ENCODE measurements around the gene TBCD. TPM values are rescaled to one million over a fixed set of nuclear protein-coding genes. Genes with fewer than 3 reads are reported as not detected.
A peak's percentile ranks its signal among the peaks of the same experiment; 100 is the strongest.

The TBCD gene
- polyA plus RNA-seq, 2 of the 4 experiments (the other 2 are of a cell fraction) = 33.5 to 49.1 TPM

DNA sequence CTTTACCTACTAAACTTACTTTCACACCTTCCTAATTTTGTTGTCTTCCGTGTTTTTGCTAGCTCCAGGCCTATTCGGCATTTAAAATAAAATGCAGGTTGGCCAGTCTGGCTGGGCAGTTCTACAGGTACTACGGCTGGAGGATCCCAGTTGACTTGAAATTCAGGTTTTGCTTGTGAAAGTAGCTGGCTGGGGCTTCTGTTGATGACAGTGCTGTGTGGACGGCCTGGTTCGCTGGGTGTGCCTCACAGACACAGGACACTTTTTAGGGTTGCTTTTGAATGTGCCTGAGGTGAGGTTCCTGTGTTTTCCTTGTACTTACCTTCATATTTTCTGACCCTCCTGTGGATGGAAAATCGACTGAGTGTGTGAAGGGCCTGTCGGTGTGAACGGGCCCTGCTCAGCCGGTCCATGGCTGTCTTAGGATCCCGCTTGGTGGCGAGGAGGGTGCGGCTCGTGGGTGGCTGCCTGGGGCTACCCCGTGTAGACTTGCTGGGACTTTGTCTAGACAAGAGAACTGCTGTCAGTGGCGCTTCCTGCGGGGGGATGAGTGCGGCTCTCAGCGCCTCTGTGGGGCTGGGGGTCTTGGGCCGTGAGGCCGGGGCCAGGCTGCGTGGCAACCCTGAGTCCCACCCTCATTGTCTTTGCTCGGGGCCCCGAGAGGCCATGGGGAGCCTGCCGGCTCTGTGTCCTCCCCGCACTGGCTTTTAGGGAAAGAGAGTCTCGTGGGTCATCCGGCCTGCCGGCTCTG, 106.7 kb downstream of the TBCD start:
- ChIA-PET CTCF (no interaction called here), POLR2A (no interaction called here)
- Histone ChIP-seq H3K4me3 (no peak overlapping the region), H3K4me2 (no peak overlapping the region), H3K4me1 (peaks cover 10% of the 10 kb centered on the region; the same call in 2 of the 3 replicates), H3K27ac (no peak overlapping the region), H3K9me3 (no peaks in the 10 kb centered on the region)
- no peak for DNase-seq (ENCODE audit: low read depth in 1 of 2, low spot score in 1 of 2)
- ATAC-seq = no peak
- FAIRE-seq = no peak
- 94% methylated on average over 27 of the region's 28 CpGs for WGBS (ENCODE audit: missing lambda C conversion rate)
- TF ChIP-seq GATA3 (IDR thresholded peaks at IDR 0.05; ENCODE audit: borderline replicate concordance) = no peak

- Histone ChIP-seq H3K4me3 (no peak overlapping the region), H3K4me2 (peak overlapping the region; percentile 2; the same call in 1 of the 3 replicates)
Observed at GRCh38 chr17:82859431-82860403, 107.9 kb downstream of the TBCD start.

DNA sequence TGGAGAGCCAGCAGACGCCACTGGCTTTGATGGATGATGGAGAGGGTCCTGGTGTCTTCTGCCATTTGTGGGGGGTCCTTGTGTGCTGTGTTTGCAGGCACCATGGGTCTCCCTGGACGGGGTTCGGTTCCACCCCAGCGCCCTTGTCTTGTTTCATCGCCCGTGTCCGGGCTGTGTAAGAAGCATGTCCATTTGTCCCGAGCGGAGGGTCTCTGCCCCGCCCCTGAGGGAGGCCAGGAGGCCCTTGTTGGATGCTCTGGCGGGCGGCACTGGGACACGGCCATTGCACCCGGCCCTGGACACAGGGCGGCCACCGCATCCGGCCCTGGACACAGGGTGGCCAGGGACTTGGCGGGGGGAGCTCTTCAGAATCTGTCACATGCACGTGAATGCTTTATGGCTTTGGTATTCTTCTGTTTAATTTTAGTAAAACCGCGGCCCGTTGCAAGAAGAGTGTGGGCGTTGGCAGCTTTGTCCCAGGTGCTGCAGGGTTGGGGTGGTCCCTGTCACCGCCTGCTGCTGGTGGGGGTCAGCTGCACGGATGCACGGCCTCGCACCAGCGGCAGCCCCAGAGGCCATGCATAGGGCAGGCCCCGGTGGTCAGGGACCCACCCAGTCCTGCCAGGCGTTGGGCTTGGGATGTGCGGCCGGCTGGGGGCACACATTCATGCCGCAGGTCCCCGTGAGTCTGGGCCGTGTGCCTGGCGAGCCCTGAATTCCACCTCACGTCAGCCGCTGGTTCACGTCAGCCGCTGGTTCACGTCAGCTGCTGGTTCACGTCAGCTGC, 108.9 kb downstream of the TBCD start:
- no peak for FAIRE-seq
- no peak overlapping the region for H3K27ac ChIP-seq

More at GRCh38 chr17:82859431-82860403, 107.9 kb downstream of the TBCD start:
- Histone ChIP-seq H3K4me1 (peaks cover 16% of the 10 kb centered on the region; the same call in 2 of the 3 replicates), H3K27ac (peak overlapping the region in 1 of 2 experiments; percentile 56; a peak in 3 of 6 replicates), H3K9me3 (no peaks in the 10 kb centered on the region)
- TF ChIP-seq CBX2 (IDR thresholded peaks at IDR 0.05; ENCODE audit: borderline replicate concordance, low read depth) (no peak), TP53 (CRISPR knock-in tag; IDR thresholded peaks at IDR 0.05) (no peak), RCOR1 (IDR thresholded peaks at IDR 0.05; ENCODE audit: low read depth, low read length) (no peak), KDM1A (IDR thresholded peaks at IDR 0.05; ENCODE audit: low read depth) (no peak), HOXB13 (CRISPR knock-in tag; IDR thresholded peaks at IDR 0.05; ENCODE audit: low read depth) (no peak), FOSL2 (IDR thresholded peaks at IDR 0.05) (no peak), FOSL2 (CRISPR knock-in tag; IDR thresholded peaks at IDR 0.05) (0 out of 2 replicates have a peak, but pooled peaks have one; percentile 18), HES2 (IDR thresholded peaks at IDR 0.05) (no peak), JUN (IDR thresholded peaks at IDR 0.05) (no peak)
- ChIA-PET POLR2A (no interaction called here), CTCF (no interaction called here)
- ATAC-seq (peak; percentile 19 to 60; a peak in 3 of 6 replicates), FAIRE-seq (no peak), DNase-seq (ENCODE audit: low read depth in 1 of 2, low spot score in 1 of 2) (peak; percentile 35 to 41)
- 88% methylated on average over 23 of the region's 23 CpGs for WGBS (ENCODE audit: missing lambda C conversion rate)

More for the DNA sequence above, 108.9 kb downstream of the TBCD start:
- Histone ChIP-seq H3K4me1 (peaks cover 16% of the 10 kb centered on the region; the same call in 2 of the 3 replicates), H3K4me3 (no peak overlapping the region), H3K4me2 (no peak overlapping the region), H3K9me3 (no peaks in the 10 kb centered on the region)
- ATAC-seq = no peak
- no peak for DNase-seq (ENCODE audit: low read depth in 1 of 2, low spot score in 1 of 2)
- WGBS (ENCODE audit: missing lambda C conversion rate) = 92% methylated on average over 35 of the region's 42 CpGs
- CTCF ChIA-PET = interaction anchor here (0.6 to 1.4 kb wide), 5 partner anchors 8 to 192 kb away, joined by 3 to 8 read pairs (median 5); no protein-coding TSS in a partner anchor
- no peak for TF ChIP-seq HOXB5 (CRISPR knock-in tag; IDR thresholded peaks at IDR 0.05)
- no peak for TF ChIP-seq HES2 (IDR thresholded peaks at IDR 0.05)
- TF ChIP-seq GATA3 (IDR thresholded peaks at IDR 0.05; ENCODE audit: borderline replicate concordance) = no peak
- no peak for TF ChIP-seq BHLHE40 (IDR thresholded peaks at IDR 0.05; ENCODE audit: low read depth, low read length)
- TF ChIP-seq EHMT2 (IDR thresholded peaks at IDR 0.05; ENCODE audit: low read depth) = no peak
- TF ChIP-seq SMC3 (IDR thresholded peaks at IDR 0.05) = no peak
- TF ChIP-seq POLR2A (IDR thresholded peaks at IDR 0.05; ENCODE audit: low read length) = no peak
- TF ChIP-seq FOXS1 (CRISPR knock-in tag; IDR thresholded peaks at IDR 0.05) = no peak
- TF ChIP-seq E2F6 (IDR thresholded peaks at IDR 0.05; ENCODE audit: borderline replicate concordance, low read depth) = no peak
- TF ChIP-seq RAD21 (conservative IDR thresholded peaks at IDR 0.05 in 1 of 2, IDR thresholded peaks at IDR 0.05 in 1 of 2) = no peak
- no peak for TF ChIP-seq PHF8 (IDR thresholded peaks at IDR 0.05; ENCODE audit: borderline replicate concordance, low read depth)
- TF ChIP-seq HDAC2 (IDR thresholded peaks at IDR 0.05) = no peak
- POLR2A ChIA-PET = no interaction called here
